SH-SY5Y (cell line): Measurements from ENCODE around the gene SSTR5.

Source experiments
- GATA2 ChIP-seq: IDR thresholded peaks from 2 replicates; pipeline ENCODE4 v1.6.1; 2011; ENCODE audit warnings: mild to moderate bottlenecking, low read depth, low read length
- GATA3 ChIP-seq: IDR thresholded peaks from 2 replicates; pipeline ENCODE4 v1.6.1; 2011; ENCODE audit warnings: low read depth, mild to moderate bottlenecking, low read length, moderate library complexity

- TF ChIP-seq GATA3 (no peak), GATA2 (no peak)
Measured at GRCh38 chr16:1100084-1100800, 27.7 kb downstream of the SSTR5 start.
